ENCODE data around the gene SCLT1.

DNA sequence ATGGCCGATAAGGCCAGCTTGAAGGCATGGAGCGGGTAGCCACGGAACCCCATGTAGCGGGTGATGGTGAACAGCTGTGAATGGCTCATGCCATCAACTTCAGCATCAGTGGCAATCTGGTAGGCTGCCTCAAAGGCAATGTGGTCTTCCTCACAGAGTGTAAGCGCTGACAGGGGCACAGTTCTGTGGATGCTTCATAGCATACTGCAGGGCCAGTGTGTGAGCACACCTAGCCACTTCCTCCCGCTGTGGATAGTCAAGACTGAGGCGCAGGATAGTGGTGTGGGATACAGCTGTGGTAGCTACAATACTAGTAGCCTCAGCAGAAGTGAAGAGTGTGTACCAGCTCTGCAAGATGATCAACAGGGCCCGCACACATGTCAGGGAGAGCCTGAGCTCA is 43.1 kb upstream of the SCLT1 start:
- TF ChIP-seq, protein P1, sequence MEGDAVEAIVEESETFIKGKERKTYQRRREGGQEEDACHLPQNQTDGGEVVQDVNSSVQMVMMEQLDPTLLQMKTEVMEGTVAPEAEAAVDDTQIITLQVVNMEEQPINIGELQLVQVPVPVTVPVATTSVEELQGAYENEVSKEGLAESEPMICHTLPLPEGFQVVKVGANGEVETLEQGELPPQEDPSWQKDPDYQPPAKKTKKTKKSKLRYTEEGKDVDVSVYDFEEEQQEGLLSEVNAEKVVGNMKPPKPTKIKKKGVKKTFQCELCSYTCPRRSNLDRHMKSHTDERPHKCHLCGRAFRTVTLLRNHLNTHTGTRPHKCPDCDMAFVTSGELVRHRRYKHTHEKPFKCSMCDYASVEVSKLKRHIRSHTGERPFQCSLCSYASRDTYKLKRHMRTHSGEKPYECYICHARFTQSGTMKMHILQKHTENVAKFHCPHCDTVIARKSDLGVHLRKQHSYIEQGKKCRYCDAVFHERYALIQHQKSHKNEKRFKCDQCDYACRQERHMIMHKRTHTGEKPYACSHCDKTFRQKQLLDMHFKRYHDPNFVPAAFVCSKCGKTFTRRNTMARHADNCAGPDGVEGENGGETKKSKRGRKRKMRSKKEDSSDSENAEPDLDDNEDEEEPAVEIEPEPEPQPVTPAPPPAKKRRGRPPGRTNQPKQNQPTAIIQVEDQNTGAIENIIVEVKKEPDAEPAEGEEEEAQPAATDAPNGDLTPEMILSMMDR (IDR thresholded peaks at IDR 0.05; ENCODE audit: low read length) = no peak
- no peak for TF ChIP-seq EZH2 (optimal IDR thresholded peaks at IDR 0.05; ENCODE audit: low read depth, low read length)
- TF ChIP-seq EZH2phosphoT487 (IDR thresholded peaks at IDR 0.05; ENCODE audit: low read length) = no peak
